ENCODE results near the gene ACADVL.
A peak's percentile ranks its signal among the peaks of the same experiment; 100 is the strongest.

The ACADVL gene

DNA sequence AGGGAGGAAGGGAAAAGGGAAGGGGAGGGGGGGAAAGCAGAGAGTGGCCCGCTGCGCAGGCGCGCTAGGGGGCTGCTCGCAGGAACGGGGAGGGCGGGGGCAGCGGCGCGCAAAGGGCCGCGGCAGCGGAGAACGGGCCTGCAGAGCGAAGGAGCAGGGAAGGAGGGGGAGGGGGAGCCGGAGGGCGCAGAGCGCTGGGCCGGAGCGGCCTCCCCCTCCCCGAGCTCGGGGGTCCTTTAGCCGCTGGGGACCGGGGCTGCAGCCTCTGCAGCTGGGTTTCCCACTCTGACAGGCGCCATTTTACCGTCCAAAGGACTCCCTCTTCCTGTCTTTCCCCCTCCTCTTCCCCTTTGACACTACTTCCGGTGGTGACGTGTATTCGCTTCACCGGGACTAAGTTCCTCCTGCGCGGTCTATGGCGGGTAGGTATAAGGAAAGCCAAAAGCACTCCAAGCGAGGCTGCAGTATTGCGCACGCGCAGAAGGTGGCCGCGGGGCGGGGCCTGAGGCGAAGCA lies 32.0 kb downstream of the ACADVL start, which contains the start of gene CTDNEP1:
TSS of gene CTDNEP1 (minus strand) at position 74 of the 515 bp plus-strand sequence. CDS start 438 bp downstream, outside the sequence.
- DNase-seq (ENCODE audit: low read depth in 2 of 2): peak; percentile 96 to 98

DNA sequence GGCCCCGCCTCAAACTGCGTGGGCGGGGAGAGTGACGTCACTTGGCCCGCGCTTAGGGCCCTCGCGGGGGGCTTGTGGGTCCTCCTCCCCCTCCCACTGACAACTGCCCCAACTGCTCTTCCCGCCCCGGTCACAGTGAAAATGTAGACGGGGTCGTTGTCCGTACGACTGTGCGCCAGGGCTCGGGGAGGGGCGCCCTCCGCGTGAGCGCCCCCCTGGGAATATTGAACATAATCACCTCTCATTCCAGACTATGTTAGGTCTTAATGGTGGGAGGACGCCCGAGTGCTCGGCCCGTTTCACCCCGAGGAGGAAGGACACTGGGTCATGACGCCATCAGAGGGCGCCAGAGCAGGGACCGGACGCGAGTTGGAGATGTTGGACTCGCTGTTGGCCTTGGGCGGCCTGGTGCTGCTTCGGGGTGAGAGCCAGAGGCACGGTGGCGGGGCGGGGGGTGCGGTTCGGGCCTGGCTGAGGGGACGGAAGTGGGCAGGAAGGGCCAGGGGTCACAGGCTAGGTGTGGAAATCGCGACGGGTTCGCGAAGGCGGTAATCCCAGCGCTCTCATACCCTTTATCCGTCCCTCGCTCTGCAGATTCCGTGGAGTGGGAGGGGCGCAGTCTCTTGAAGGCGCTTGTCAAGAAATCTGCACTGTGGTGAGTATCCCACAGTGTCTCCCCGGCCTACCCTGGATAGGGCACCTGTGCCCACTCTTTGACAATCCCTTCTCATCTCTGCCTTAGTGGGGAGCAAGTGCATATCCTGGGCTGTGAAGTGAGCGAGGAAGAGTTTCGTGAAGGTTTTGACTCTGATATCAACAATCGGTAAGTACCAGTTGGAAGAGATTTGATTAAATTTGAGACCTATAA lies 32.7 kb downstream of the ACADVL start, which contains the start of gene ELP5:
TSS of gene ELP5 (plus strand) at position 40 of the 868 bp plus-strand sequence. CDS start at position 376, 336 bp downstream.
- peak; percentile 84 to 87 for DNase-seq (ENCODE audit: low read depth in 2 of 2)

DNA sequence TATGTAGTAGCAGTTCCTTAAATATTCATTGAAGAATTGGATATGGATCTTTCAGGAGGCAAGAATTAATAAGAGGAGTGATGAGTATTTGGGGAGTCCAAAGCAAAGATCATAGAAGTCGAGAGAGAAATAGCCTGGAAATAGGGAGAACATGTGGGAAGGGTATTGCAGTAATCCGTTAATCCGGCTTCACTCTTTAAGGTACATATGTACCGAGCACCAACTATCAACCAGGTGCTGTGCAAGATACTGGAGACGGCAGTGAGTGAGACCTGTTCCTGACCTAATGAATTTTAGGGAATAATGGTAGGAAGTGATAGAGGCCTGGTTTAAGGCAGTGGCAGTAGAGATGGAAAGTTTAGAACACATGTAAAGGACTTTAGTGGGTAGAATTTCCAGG lies 33.3 kb downstream of the ACADVL start:
- no peak for DNase-seq (ENCODE audit: low read depth in 2 of 2)

DNA sequence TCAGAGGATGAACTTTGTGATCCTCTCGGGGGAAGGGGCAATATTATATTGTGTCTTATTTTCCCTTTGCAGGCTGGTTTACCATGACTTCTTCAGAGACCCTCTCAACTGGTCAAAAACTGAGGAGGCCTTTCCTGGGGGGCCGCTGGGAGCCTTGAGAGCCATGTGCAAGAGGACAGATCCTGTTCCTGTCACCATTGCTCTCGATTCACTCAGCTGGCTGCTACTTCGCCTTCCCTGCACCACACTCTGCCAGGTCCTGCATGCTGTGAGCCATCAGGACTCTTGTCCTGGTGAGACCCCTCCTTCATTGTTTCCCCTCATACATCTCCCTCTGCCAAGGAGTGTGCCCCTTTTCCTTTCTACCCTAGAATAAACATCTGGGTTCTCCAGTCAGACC lies 34.8 kb downstream of the ACADVL start:
- DNase-seq (ENCODE audit: low read depth in 2 of 2): no peak

DNA sequence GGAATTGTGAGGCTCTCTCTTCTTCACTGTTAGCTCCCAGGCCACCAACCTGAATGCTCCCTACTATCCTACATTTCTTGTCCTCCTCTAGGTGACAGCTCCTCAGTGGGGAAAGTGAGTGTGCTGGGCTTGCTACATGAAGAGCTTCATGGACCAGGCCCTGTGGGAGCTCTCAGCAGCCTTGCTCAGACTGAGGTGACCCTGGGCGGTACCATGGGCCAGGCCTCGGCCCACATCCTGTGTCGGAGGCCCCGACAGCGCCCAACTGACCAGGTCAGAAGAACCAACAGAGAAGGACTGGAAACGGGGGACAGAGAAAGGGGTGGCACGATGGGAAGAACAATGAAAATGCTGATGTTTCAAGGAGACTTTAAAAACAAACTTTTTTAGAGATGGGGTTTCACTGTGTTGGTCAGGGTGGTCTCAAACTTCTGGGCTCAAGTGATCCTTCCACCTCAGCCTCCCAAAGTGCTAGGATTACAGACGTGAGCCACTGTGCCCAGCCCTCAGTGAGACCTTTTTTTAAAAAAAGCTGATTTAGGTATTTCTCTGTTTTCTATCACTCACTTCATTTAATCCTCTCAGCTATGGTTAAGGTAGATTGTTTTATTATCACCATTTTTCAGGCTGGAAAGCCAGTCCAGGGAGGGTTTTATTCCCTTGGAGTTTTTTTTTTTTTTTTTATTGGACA lies 37.2 kb downstream of the ACADVL start:
- no peak for DNase-seq (ENCODE audit: low read depth in 2 of 2)

DNA sequence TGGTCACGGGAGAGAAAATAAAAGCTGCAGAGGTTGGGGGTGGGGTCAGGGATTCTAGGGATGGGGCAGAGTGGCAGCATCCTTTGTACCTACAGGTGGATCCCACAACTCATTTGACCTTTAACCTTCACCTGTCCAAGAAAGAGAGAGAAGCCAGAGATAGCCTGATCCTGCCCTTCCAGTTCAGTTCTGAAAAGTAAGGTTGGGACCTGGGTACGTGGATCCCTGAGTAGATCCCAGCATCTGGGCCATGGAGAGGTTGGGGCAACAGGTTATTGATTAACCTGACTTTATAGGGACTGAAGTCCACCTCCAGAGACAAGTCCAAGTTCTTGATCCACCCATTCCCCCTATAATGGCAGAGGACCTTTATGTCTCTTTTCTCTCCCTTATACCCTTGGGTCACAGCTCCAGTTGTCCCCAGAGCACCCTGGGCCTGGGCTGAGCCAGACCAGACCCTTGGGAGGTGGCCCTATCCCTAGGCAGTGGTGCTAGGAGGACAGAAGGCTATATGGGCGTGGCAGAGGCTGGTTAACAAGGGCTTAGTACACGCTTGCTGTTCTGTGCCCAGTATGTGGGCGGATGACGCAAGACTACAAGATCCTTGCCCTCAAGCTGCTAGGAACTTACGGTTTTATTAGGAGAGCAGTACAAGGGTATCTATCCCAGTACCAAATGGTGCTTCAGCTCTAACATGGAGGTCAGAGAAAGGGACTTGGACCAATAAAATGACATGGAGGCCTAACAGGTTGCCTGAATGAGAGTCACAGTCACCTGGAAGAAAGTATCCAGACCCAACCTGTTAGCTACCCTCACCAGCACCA lies 39.2 kb downstream of the ACADVL start:
- DNase-seq (ENCODE audit: low read depth in 2 of 2): no peak

DNA sequence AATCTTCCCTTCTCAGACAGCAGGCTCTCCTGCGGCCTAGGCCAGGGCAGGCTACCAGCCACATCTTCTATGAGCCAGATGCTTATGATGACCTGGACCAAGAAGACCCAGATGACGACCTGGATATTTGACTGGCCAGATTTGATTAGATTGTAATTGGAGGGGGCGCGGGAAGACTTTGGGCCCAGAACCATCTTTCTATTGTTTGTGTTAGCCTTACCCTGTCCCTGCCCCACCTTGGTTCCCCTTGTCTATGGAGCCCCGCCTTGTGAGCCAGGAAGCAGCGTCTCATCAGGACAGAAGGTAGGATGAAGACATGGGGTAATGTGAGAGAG lies 39.8 kb downstream of the ACADVL start:
- no peak for DNase-seq (ENCODE audit: low read depth in 2 of 2)

DNA sequence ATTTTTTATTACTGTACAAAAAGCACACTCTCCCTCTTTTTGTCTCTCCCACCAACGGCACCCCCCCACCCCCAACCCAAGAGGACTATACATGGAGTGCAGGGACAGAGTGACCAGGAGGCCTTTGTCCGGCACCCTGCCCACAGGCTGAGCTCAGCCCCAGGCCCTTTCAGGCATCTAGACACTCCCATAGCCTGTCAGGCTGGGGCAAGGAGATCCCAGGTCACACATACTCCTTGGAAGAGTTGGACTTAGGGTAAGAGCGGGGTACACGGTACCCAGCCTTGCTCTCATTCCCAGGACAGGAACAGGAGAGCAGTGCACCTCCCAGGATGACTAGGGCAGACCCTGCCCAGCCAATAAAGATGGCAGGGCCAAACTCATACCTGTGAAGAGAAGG lies 40.4 kb downstream of the ACADVL start:
- DNase-seq (ENCODE audit: low read depth in 2 of 2): no peak

DNA sequence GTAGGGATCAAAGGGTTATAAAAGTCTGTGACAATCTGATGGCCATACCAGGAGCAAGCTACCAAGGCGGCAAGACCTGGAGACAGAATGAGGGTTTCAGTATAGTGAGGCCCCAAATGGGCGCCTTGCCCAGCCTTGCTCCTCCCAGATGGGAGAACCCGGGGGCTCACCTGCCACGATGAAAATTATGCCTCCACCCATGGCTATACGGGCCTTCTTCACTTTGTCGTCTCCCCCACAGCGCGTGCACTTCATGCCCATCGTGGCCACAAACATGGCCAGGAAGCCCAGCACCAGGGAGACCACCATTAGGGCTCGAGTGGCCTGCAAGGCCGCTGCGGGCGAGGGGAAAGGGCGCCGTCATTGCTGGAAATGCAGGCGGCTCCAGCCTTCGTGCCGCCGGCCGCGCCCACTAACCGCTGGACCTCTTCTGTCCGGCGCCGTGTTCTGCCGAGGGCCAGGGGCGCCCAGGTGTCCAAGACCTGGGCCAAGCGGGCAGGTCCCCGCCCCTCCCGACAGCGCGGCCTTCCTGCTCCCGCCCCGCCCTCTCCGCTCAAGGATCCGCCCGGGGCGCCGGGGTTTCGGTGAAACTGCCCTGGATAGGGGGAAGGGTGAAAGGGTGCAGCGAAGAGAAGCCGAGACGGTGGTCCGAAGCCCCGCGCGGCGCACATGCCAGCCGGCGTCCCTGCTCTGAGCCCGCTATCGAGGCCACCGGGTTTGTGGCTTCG lies 41.1 kb downstream of the ACADVL start:
- peak in 1 of 2 donors; percentile 15 for DNase-seq (ENCODE audit: low read depth in 2 of 2)

DNA sequence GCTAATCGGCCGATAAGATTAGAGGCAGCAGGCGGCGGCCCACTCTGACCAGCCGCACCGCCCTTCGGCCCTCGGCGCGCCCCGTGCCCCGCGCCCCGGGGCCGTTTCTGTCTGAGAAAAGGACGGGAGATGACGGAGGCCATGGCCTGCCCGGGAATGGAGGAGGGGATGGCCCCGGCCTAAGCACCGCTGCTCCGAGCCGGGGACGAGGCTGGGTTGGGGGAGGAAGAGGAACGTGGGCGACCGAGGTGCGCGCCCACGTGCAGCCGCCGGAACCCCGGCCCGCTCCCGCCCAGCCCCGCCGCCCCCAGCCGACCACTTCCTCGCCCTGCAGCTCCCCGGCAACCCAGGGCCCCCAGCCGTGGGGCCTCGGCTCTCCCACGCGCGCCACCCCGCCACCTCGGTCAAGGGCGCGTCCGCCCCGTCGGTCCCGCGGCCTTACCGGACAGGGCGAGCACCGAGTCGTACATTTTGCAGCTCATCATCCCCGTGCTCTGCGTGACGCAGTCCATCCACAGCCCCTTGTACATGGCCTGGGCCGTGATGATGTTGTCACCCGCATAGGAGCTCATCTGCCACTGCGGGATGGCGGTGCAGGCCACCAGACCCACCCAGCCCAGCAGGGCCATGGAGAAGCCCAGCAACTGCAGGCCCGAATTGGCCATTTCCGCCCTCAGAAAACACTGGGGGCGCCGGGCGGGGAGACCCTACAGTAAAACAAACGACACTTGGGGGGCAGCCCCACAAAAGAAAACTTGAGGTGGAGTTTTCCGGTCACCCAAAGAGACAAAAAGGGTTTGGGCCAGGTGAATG lies 41.8 kb downstream of the ACADVL start:
- no peak for DNase-seq (ENCODE audit: low read depth in 2 of 2)

DNA sequence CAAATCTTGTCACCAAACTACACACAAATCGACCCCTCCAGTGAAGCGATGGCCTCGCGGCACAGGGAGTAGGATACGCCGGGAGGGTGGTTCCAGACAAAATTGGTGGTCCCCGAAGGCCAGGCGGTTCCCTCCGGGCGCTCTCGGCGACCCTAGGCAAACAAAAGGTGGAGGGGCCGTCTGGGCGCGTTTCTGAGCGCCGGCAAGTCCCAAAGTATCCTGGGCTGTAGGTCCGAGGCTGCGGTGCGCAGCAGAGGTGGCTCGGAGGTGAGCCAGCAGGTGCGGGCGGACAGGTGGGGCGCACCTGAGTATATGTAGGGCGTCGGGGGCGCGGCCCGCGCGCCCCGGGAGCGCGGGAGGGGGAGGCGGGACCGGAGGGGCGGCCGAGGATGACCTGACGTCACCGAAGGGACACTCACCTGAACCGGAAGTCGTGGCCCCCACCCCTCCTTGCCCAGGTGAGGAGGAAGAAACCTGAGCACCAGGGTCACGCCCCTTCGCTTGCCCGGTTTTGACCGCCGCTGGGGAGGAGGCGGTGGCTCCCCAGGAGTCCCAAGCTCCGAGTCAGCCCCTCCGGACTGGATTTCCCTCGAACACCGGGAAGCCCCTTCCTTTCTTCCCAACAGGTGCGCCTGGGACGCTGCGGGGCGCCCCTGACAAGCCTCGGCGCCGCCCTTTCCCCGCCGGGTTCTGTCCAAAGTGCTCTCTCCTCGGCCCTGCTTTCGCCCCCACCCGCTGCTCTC lies 42.6 kb downstream of the ACADVL start, which contains the start of gene CLDN7:
TSS of gene CLDN7 (minus strand) at position 287 of the 743 bp plus-strand sequence. CDS start 435 bp downstream, outside the sequence.
- no peak for DNase-seq (ENCODE audit: low read depth in 2 of 2)

DNA sequence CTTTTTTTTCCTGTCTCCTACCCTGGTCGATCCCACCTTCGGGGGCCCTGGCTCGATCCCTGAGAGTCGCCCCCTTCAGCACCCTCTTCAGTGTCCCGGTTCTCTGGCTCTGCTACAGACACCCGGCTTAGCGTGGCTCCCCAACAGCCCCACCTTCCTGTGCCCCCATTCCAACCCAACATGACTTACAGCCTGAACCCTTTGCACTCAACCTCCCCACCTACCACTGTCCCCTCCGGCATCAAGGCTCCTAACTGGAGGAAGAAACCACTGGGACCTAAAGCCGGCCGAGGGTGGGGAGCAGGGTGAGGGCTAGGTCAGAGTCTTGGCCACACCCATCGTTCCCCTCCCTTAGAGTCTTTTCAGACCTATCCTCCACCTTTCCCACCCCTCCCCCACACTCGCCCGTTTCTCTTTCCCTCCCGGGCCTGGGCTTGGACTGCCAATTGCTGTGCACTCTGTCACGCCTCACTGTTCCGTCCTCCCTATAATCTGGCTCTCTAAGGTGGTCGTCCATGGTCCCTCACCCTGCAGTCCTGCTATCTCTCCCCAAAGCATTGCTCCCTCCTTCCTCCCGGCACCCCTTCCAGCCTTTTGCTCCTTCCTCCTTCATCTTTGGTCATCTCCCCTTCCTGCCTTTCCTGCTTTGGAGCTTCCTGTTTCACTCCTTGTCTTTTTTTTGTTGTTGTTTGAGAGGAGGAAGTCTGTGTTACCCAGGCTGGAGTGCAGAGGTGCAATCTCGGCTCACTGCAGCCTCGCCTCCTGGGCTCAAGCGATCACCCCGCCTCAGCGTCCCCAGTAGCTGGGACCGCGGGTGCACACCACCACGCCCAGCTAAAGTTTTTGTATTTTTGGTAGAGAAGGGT lies 43.4 kb downstream of the ACADVL start:
- no peak for DNase-seq (ENCODE audit: low read depth in 2 of 2)

DNA sequence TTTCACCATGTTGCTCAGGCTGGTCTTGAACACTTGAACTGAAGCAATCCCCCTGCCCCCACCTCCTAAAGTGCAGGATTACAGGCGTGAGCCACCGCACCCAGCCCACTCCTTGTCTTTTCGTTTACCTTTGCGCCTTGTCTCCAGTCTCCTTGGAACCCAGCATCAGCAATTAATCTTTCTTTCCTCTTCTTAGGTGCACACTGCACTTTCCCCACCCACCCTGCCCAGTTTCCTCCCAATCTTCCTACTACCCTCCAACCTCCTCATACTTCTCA lies 44.0 kb downstream of the ACADVL start:
- no peak for DNase-seq (ENCODE audit: low read depth in 2 of 2)

DNA sequence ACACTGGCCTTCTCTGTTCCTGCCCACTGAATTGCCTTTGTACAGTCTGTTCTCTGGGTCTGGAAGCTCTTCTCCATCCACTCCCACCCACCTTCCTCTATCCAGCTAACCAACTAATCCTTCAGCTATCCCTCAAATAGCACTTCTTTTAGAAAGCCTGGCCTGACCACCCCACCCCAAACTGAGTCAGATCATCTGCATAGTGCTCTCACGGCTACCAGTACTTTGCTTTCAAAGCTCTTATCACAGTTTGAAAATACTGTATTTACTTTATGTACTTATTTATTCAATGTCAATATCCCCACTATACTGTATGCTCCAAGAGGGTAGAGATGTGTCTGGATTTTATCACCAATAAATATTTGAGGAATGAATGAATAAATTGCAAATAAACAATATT lies 47.0 kb downstream of the ACADVL start:
- no peak for DNase-seq (ENCODE audit: low read depth in 2 of 2)

Measured in stimulated activated CD8-positive, alpha-beta memory T cell treated with anti-CD3 and anti-CD28 coated beads, Interleukin-2, amount 100 ng/mL, for 48 hours (primary cell).